NCI-H774 (cell line): Measurements from ENCODE around the gene STAG1.
"Not testable (repeated sequence)": the region's sequence is repeated elsewhere in the genome, so short reads cannot be mapped to it uniquely, and the experiment has no call there.

ENCODE experiments used
- DNase-seq: peaks from one replicate; lab custom pipeline; 2025; lab: John Stamatoyannopoulos, UW

Gene STAG1

GRCh38 chr3:136752172-136752421 is at the start of gene STAG1:
Gene STAG1, minus strand, starts transcription at chr3:136752378. Its CDS starts 121,480 bp downstream, at chr3:136630898.
- no peak for DNase-seq

GRCh38 chr3:136801146-136801545 is 49.0 kb upstream of the STAG1 start:
- DNase-seq = not testable (repeated sequence)

GRCh38 chr3:136792556-136793330 is 40.6 kb upstream of the STAG1 start:
- no peak for DNase-seq

- DNase-seq = no peak
Observed at GRCh38 chr3:136790786-136791185, 38.6 kb upstream of the STAG1 start.

- DNase-seq = no peak
Observed at GRCh38 chr3:136789976-136790375, 37.8 kb upstream of the STAG1 start.

- DNase-seq = no peak
Observed at GRCh38 chr3:136788154-136788553, 36.0 kb upstream of the STAG1 start.

GRCh38 chr3:136787349-136787748 is 35.2 kb upstream of the STAG1 start:
- DNase-seq = no peak

GRCh38 chr3:136783708-136784191 is 31.6 kb upstream of the STAG1 start:
- no peak for DNase-seq

- no peak for DNase-seq
Observed at GRCh38 chr3:136780741-136781140, 28.6 kb upstream of the STAG1 start.

GRCh38 chr3:136778865-136779264 is 26.7 kb upstream of the STAG1 start:
- no peak for DNase-seq

GRCh38 chr3:136772709-136773108 is 20.5 kb upstream of the STAG1 start:
- DNase-seq = no peak

GRCh38 chr3:136758160-136759102 is 6.3 kb upstream of the STAG1 start:
- DNase-seq = not testable (repeated sequence)

GRCh38 chr3:136755192-136755591 is 3.0 kb upstream of the STAG1 start:
- DNase-seq = no peak

- no peak for DNase-seq
Observed at GRCh38 chr3:136753326-136753939, 1.3 kb upstream of the STAG1 start.

GRCh38 chr3:136752422-136753325 is 496 bp upstream of the STAG1 start:
- peak; percentile 98 for DNase-seq

GRCh38 chr3:136751316-136752171 is 634 bp downstream of the STAG1 start:
- peak; percentile 74 for DNase-seq

- DNase-seq = no peak
Observed at GRCh38 chr3:136750897-136751315, 1.3 kb downstream of the STAG1 start.

GRCh38 chr3:136750209-136750896 is 1.8 kb downstream of the STAG1 start:
- no peak for DNase-seq

- not testable (repeated sequence) for DNase-seq
Observed at GRCh38 chr3:136749602-136750001, 2.6 kb downstream of the STAG1 start.

GRCh38 chr3:136749091-136749490 is 3.1 kb downstream of the STAG1 start:
- no peak for DNase-seq
